PC-3 (cell line): ENCODE data around the gene SYK. TPM values are rescaled to one million over a fixed set of nuclear protein-coding genes. Genes with fewer than 3 reads are reported as not detected.
A peak's percentile ranks its signal among the peaks of the same experiment; 100 is the strongest.

ENCODE experiments used
- ATAC-seq: fragments of 200-7000 bp; cut with Tn5 transposase; 2 replicates; pipeline ENCODE4 v1.9.1; 2020; ENCODE audit warnings: mild to moderate bottlenecking, moderate library complexity
- BruUV-seq: library from RNA; stranded (reverse); fragments of 400-500 nt; replicated peaks from 2 replicates; lab custom pipeline; 2021; lab: Mats Ljungman, UMichigan
- CTCF ChIA-PET: fragments of 300-600 bp; sonication (Branson Sonifier 250); formaldehyde crosslinking; loops from one replicate; lab custom pipeline; 2022; ENCODE audit warnings: antibody characterized with exemption; lab: Charles Lee
- POLR2A ChIA-PET: fragments of 300-600 bp; sonication (Branson Sonifier 250); formaldehyde crosslinking; loops from one replicate; lab custom pipeline; 2022; ENCODE audit warnings: antibody characterized with exemption; ENCODE audit not compliant: unreplicated experiment; lab: Charles Lee
- DNase-seq: peaks from one replicate; pipeline ENCODE4 v3.0.0-alpha.2; 2015
- H2AFZ ChIP-seq: fragments of 300-600 bp; sonication (generic); 2 replicates; pipeline ENCODE4 v1.6.0; 2016; ENCODE audit warnings: antibody characterized with exemption, low read length
- H3F3A ChIP-seq: fragments of 300-600 bp; sonication (generic); one replicate; pipeline ENCODE4 v1.6.0; 2017; ENCODE audit warnings: antibody characterized with exemption, low read length, control low read depth, mild to moderate bottlenecking; ENCODE audit not compliant: unreplicated experiment
- H3K27ac ChIP-seq: fragments of 300-600 bp; sonication (generic); 2 replicates; pipeline ENCODE4 v1.5.1; 2016; ENCODE audit warnings: mild to moderate bottlenecking, low read length
- H3K27me3 ChIP-seq: fragments of 300-600 bp; sonication (generic); 2 replicates; pipeline ENCODE4 v1.6.1; 2016; ENCODE audit warnings: low read length, mixed read lengths
- H3K36me3 ChIP-seq: fragments of 300-600 bp; sonication (generic); 2 replicates; pipeline ENCODE4 v1.6.1; 2016; ENCODE audit warnings: low read depth, mixed run types, low read length, mixed read lengths
- H3K4me1 ChIP-seq: fragments of 300-600 bp; sonication (generic); 2 replicates; pipeline ENCODE4 v1.5.1; 2016; ENCODE audit warnings: low read length; ENCODE audit not compliant: insufficient read depth
- H3K4me2 ChIP-seq: fragments of 300-600 bp; sonication (generic); 2 replicates; pipeline ENCODE4 v1.6.0; 2016; ENCODE audit warnings: low read length
- H3K4me3 ChIP-seq: fragments of 300-600 bp; sonication (generic); 2 replicates; pipeline ENCODE4 v1.5.1; 2016; ENCODE audit warnings: mild to moderate bottlenecking, low read length, mixed read lengths
- H3K79me2 ChIP-seq: fragments of 300-600 bp; sonication (generic); 2 replicates; pipeline ENCODE4 v1.6.1; 2017; ENCODE audit warnings: low read length, mixed read lengths
- H3K9ac ChIP-seq: fragments of 300-600 bp; sonication (generic); 2 replicates; pipeline ENCODE4 v1.6.0; 2016; ENCODE audit warnings: mild to moderate bottlenecking, low read length
- H3K9me2 ChIP-seq: fragments of 300-600 bp; sonication (generic); replicated peaks from 2 replicates; pipeline ENCODE4 v1.6.1; 2016; ENCODE audit warnings: mixed run types, low read length, mixed read lengths
- H3K9me3 ChIP-seq: fragments of 300-600 bp; sonication (generic); 2 replicates; pipeline ENCODE4 v1.6.1; 2016; ENCODE audit warnings: low read length, mixed read lengths
- H4K20me1 ChIP-seq: fragments of 300-600 bp; sonication (generic); 2 replicates; pipeline ENCODE4 v1.6.1; 2016; ENCODE audit warnings: low read length, mixed read lengths
- CTCF ChIP-seq: fragments of 300-600 bp; sonication (generic); conservative IDR thresholded peaks from 2 replicates; pipeline ENCODE4 v1.5.1; 2017; ENCODE audit warnings: antibody characterized with exemption, low read depth, mild to moderate bottlenecking, low read length
- EZH2 ChIP-seq: fragments of 300-600 bp; sonication (generic); IDR thresholded peaks from one replicate; pipeline ENCODE4 v1.6.1; 2017; ENCODE audit warnings: antibody characterized with exemption, mild to moderate bottlenecking, low read length; ENCODE audit not compliant: unreplicated experiment
- EZH2phosphoT487 ChIP-seq: fragments of 300-600 bp; sonication (generic); IDR thresholded peaks from 2 replicates; pipeline ENCODE4 v1.6.1; 2018; ENCODE audit warnings: mild to moderate bottlenecking, antibody characterized with exemption, low read length, borderline replicate concordance
- intact Hi-C: fragments of 100-400 bp; cut with micrococcal nuclease; formaldehyde crosslinking; loops from 2 replicates; pipeline ENCODE4 v1.9.0; 2023
- total RNA-seq: library from RNA; depleted of rRNA; stranded (reverse); fragments of >200 nt; gene quantifications from 2 replicates; pipeline ENCODE4 v1.2.3, GENCODE V29; 2014

SYK gene
- total RNA-seq, 1 experiment from 2014 or later: 12.9 TPM

GRCh38 chr9:90795084-90795483 lies 6.5 kb upstream of the SYK start:
- H3K36me3 ChIP-seq: no peaks in the 10 kb centered on the region
- no peaks in the 10 kb centered on the region for H3F3A ChIP-seq
- no peaks in the 10 kb centered on the region for H3K79me2 ChIP-seq
- H3K27ac ChIP-seq: no peak overlapping the region
- DNase-seq: peak; percentile 59
- H2AFZ ChIP-seq: peak overlapping the region; percentile 57; the same call in 1 of the 2 replicates
- peak; percentile 67 for ATAC-seq
- no peak overlapping the region for H3K9ac ChIP-seq
- H3K4me3 ChIP-seq: no peak overlapping the region
- intact Hi-C loops: no loop called here
- peaks cover 5% of the 10 kb centered on the region for H3K4me1 ChIP-seq
- CTCF ChIA-PET: interaction anchor here (0.5 kb wide), 1 partner anchor 13 kb away, joined by 4 read pairs; no protein-coding TSS in a partner anchor
- H3K9me3 ChIP-seq: no peaks in the 10 kb centered on the region
- POLR2A ChIA-PET: no interaction called here
- no peaks in the 10 kb centered on the region for H3K27me3 ChIP-seq
- no peaks in the 10 kb centered on the region for H3K9me2 ChIP-seq
- TF ChIP-seq EZH2: no peak
- TF ChIP-seq CTCF: no peak
- no peak for TF ChIP-seq EZH2phosphoT487
- BruUV-seq: no TSS peak
- no peaks in the 10 kb centered on the region for H4K20me1 ChIP-seq
- peak overlapping the region; percentile 63 for H3K4me2 ChIP-seq

GRCh38 chr9:90795871-90796317 lies 5.7 kb upstream of the SYK start:
- peaks cover 5% of the 10 kb centered on the region for H3K4me1 ChIP-seq
- intact Hi-C loops: no loop called here
- no peaks in the 10 kb centered on the region for H3K36me3 ChIP-seq
- no peak overlapping the region for H3K27ac ChIP-seq
- H3K9me3 ChIP-seq: no peaks in the 10 kb centered on the region
- no peaks in the 10 kb centered on the region for H3K27me3 ChIP-seq
- H4K20me1 ChIP-seq: no peaks in the 10 kb centered on the region
- ATAC-seq (no peak), DNase-seq (no peak)
- no peak overlapping the region for H3K9ac ChIP-seq
- H3K9me2 ChIP-seq: no peaks in the 10 kb centered on the region
- no peak overlapping the region for H2AFZ ChIP-seq
- no peaks in the 10 kb centered on the region for H3F3A ChIP-seq
- H3K79me2 ChIP-seq: no peaks in the 10 kb centered on the region
- CTCF ChIA-PET: no interaction called here
- no TSS peak for BruUV-seq
- H3K4me2 ChIP-seq: no peak overlapping the region
- H3K4me3 ChIP-seq: no peak overlapping the region
- no peak for TF ChIP-seq EZH2
- no peak for TF ChIP-seq EZH2phosphoT487
- TF ChIP-seq CTCF: no peak
- POLR2A ChIA-PET: no interaction called here

GRCh38 chr9:90799271-90799852 lies 2.3 kb upstream of the SYK start:
- Histone ChIP-seq H3K9ac (no peak overlapping the region), H3K27me3 (no peaks in the 10 kb centered on the region), H3K27ac (no peak overlapping the region), H3K9me2 (no peaks in the 10 kb centered on the region), H4K20me1 (no peaks in the 10 kb centered on the region), H3K9me3 (no peaks in the 10 kb centered on the region), H3K4me1 (peaks cover 11% of the 10 kb centered on the region), H2AFZ (no peak overlapping the region), H3K79me2 (peaks cover 22% of the 10 kb centered on the region), H3F3A (no peaks in the 10 kb centered on the region), H3K4me2 (no peak overlapping the region), H3K4me3 (no peak overlapping the region), H3K36me3 (no peaks in the 10 kb centered on the region)
- POLR2A ChIA-PET: no interaction called here
- intact Hi-C loops: no loop called here
- no TSS peak for BruUV-seq
- no peak for TF ChIP-seq EZH2phosphoT487
- CTCF ChIA-PET: no interaction called here
- ATAC-seq (no peak), DNase-seq (no peak)
